KMS-11 (cell line): Measurements from ENCODE around the gene ITGAL.

Experiments used
- H2AFZ ChIP-seq: fragments of 200-600 bp; sonication (generic); 2 replicates; pipeline ENCODE4 v1.6.1; 2016; ENCODE audit warnings: antibody characterized with exemption, mixed run types, low read depth
- H3K27ac ChIP-seq: fragments of 200-600 bp; sonication (generic); 2 replicates; pipeline ENCODE4 v1.6.1; 2016; ENCODE audit warnings: mild to moderate bottlenecking, mixed run types
- H3K27me3 ChIP-seq: fragments of 200-600 bp; sonication (generic); 2 replicates; pipeline ENCODE4 v1.6.1; 2017; ENCODE audit warnings: mild to moderate bottlenecking, low read depth, mixed run types, moderate library complexity; ENCODE audit not compliant: insufficient read depth
- H3K36me3 ChIP-seq: fragments of 200-600 bp; sonication (generic); 2 replicates; pipeline ENCODE4 v1.6.1; 2017; ENCODE audit warnings: mild to moderate bottlenecking, mixed run types; ENCODE audit not compliant: insufficient read depth
- H3K4me1 ChIP-seq: fragments of 200-600 bp; sonication (generic); 2 replicates; pipeline ENCODE4 v1.6.1; 2016; ENCODE audit warnings: mild to moderate bottlenecking, low read depth, mixed run types; ENCODE audit not compliant: poor library complexity, severe bottlenecking
- H3K4me2 ChIP-seq: fragments of 200-600 bp; sonication (generic); 2 replicates; pipeline ENCODE4 v1.7.0; 2016; ENCODE audit warnings: mild to moderate bottlenecking, mixed run types
- H3K4me3 ChIP-seq: fragments of 200-600 bp; sonication (generic); IDR thresholded peaks from 2 replicates; pipeline ENCODE4 v1.6.1; 2017; ENCODE audit warnings: low read depth, low read length, mixed read lengths; ENCODE audit not compliant: insufficient read depth
- H3K79me2 ChIP-seq: fragments of 200-600 bp; sonication (generic); 2 replicates; pipeline ENCODE4 v1.6.1; 2016; ENCODE audit warnings: low read depth, mixed run types; ENCODE audit not compliant: insufficient read depth
- H3K9ac ChIP-seq: fragments of 200-600 bp; sonication (generic); 2 replicates; pipeline ENCODE4 v1.6.1; 2016; ENCODE audit warnings: mild to moderate bottlenecking, mixed run types
- H4K20me1 ChIP-seq: fragments of 200-600 bp; sonication (generic); 2 replicates; pipeline ENCODE4 v1.6.1; 2016; ENCODE audit warnings: mild to moderate bottlenecking, mixed run types; ENCODE audit not compliant: insufficient read depth
- TF ChIP-seq, protein P1 (sequence below): fragments of 200-600 bp; sonication (generic); conservative IDR thresholded peaks from 2 replicates; pipeline ENCODE4 v1.6.1; 2017; ENCODE audit warnings: low read depth, mild to moderate bottlenecking, antibody characterized with exemption, low read length, moderate library complexity, mixed read lengths

The ITGAL gene

DNA sequence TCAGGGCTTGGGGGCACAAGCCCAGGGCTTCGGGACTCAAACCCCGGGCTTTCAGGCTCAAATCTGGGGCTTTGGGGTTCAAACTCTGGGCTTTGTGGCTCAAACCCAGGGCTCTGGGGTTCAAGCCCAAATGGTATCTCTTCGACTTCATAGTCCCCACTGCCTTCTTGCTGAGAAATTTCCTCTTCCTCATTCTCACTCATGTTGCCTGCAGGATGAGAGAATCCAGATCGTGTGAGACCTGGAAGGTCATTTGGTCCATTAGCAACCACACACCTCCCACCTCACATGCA lies 53.2 kb downstream of the ITGAL start:
- no peak overlapping the region for H3K4me3 ChIP-seq
- no peaks in the 10 kb centered on the region for H4K20me1 ChIP-seq
- TF ChIP-seq, protein P1, sequence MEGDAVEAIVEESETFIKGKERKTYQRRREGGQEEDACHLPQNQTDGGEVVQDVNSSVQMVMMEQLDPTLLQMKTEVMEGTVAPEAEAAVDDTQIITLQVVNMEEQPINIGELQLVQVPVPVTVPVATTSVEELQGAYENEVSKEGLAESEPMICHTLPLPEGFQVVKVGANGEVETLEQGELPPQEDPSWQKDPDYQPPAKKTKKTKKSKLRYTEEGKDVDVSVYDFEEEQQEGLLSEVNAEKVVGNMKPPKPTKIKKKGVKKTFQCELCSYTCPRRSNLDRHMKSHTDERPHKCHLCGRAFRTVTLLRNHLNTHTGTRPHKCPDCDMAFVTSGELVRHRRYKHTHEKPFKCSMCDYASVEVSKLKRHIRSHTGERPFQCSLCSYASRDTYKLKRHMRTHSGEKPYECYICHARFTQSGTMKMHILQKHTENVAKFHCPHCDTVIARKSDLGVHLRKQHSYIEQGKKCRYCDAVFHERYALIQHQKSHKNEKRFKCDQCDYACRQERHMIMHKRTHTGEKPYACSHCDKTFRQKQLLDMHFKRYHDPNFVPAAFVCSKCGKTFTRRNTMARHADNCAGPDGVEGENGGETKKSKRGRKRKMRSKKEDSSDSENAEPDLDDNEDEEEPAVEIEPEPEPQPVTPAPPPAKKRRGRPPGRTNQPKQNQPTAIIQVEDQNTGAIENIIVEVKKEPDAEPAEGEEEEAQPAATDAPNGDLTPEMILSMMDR, result no peak
- no peak overlapping the region for H3K27ac ChIP-seq
- H3K9ac ChIP-seq, result peak overlapping the region; percentile 94; the same call in 1 of the 2 replicates
- H3K79me2 ChIP-seq, result no peaks in the 10 kb centered on the region
- H2AFZ ChIP-seq, result peak overlapping the region; percentile 65
- no peaks in the 10 kb centered on the region for H3K27me3 ChIP-seq
- no peaks in the 10 kb centered on the region for H3K36me3 ChIP-seq
- peaks cover 13% of the 10 kb centered on the region for H3K4me1 ChIP-seq
- peak overlapping the region; percentile 66 for H3K4me2 ChIP-seq

DNA sequence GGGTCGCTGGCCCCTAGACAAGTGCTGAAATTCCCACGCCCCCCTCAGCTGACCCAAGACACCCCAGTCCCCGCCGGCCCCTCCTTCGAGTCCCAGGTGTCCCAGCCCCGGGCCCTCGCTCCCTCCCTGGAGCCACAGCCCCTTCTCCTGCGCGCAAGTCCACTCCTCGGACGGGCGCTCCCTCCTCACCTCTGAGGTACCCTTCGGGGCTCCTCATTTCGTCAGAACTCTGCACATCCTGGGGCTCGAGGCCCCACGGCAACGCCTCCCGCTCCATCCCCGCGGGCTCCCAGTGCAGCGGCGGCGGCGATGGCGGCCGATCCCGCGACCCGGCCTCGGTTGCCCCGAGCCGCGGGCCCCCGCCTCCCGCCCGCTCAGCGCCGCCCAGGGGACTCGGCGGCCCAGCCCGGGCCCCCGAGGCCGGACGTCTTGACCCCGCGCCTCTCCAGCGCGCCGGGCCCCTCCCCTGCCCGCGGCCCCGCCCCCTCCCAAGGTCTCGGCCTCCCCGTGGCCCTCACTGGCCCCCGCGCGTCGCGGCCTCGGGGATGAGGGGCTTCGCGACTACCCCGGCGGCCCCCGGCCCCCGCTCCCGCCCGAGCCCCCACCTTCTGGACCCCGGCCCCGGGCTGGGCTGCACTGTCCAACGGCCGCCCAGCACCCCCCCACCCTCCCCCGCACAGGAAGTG lies 53.7 kb downstream of the ITGAL start, which contains the start of gene ZNF768:
Gene ZNF768 (minus strand): TSS at position 430 of the 686 bp plus-strand sequence. CDS start 153 bp downstream, at position 277.
- no peaks in the 10 kb centered on the region for H4K20me1 ChIP-seq
- H3K4me3 ChIP-seq, result no peak within 1 kb of the TSS
- peaks cover 13% of the 10 kb centered on the region for H3K4me1 ChIP-seq
- TF ChIP-seq, protein P1, result no peak
- peak within 1 kb of the TSS; percentile 91 for H3K27ac ChIP-seq
- peak within 1 kb of the TSS; percentile 82 for H2AFZ ChIP-seq
- H3K4me2 ChIP-seq, result peak within 1 kb of the TSS; percentile 66
- H3K79me2 ChIP-seq, result no peaks in the 10 kb centered on the region
- no peaks in the 10 kb centered on the region for H3K36me3 ChIP-seq
- H3K27me3 ChIP-seq, result no peaks in the 10 kb centered on the region
- peak within 1 kb of the TSS; percentile 94 for H3K9ac ChIP-seq

DNA sequence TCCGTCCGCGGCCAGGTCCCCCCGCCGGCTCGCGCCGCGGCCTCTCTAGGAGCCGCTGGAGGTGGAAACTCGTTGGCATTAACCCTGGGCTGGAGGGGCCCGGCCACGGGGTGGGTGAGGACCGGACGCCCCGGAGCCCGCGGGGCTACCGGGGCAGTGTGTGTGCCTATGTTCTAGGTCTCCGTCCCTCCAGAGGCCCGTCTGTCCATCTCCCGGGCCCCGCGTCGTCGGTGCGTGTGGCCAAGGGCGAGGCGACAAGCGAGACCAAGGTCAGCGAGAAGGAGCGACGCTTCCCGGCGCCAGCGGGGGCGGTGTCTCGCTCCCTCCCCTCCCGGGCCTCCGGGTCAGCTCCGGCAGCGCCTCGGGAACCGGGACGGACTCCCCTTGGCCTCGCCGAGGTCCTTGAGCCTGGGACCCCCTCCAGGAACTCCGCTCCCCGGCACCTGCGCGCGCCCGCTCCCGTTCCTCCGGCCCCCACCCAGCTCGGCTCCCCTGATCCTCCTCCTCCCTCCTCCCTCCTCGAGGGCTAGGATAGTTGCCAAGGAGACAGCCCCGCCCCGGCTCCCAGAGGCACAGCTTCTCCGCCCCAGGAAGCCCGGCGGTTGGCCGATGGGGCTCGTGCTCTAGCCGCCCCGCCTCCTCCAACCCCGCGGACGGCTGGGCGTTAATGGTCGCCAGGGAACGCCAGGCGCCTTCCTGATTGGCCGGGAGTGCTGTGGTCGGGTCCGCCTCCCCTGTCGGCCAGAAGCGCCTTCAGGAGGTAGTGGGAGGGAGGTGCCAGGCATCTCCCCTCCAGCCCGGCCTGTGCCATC lies 54.5 kb downstream of the ITGAL start:
- H3K4me2 ChIP-seq, result peak overlapping the region; percentile 77
- no peaks in the 10 kb centered on the region for H3K36me3 ChIP-seq
- H2AFZ ChIP-seq, result peak overlapping the region; percentile 82
- peak overlapping the region; percentile 94 for H3K9ac ChIP-seq
- H4K20me1 ChIP-seq, result no peaks in the 10 kb centered on the region
- peaks cover 13% of the 10 kb centered on the region for H3K4me1 ChIP-seq
- H3K27me3 ChIP-seq, result no peaks in the 10 kb centered on the region
- H3K4me3 ChIP-seq, result no peak overlapping the region
- H3K27ac ChIP-seq, result peak overlapping the region; percentile 91
- H3K79me2 ChIP-seq, result no peaks in the 10 kb centered on the region
- TF ChIP-seq, protein P1, result peak; percentile 32; the same call in 1 of the 2 replicates

DNA sequence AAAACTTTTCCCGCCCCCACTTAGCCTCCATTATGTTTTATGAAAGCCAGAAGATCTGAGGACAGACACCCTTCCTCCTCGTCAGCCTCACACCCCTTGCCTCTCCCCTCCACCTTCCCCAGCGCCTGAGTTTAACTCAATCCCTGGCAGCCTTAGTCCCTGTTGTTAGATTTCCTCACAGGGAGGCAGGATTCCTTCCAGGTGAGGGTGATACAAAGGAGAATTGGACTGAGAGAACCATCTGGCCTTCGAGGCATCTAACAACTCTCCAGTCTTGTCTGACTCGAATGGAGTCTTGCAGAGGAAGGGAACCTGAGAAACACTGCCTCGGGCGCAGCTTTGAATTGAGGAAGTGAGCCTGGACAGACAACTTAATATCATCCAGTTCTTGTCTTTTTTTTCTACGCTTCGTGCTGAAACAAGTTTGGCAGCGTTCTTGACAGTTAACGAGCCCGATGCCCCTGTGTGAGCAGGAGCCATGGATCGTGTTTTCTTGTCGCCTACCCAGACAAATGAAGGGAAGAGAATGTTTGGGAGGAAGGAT lies 55.2 kb downstream of the ITGAL start:
- peak overlapping the region; percentile 91 for H3K27ac ChIP-seq
- no peaks in the 10 kb centered on the region for H3K79me2 ChIP-seq
- H3K4me1 ChIP-seq, result peaks cover 13% of the 10 kb centered on the region
- H3K9ac ChIP-seq, result peak overlapping the region; percentile 25; the same call in 1 of the 2 replicates
- H4K20me1 ChIP-seq, result no peaks in the 10 kb centered on the region
- peak overlapping the region; percentile 77 for H3K4me2 ChIP-seq
- peak overlapping the region; percentile 39; the same call in 1 of the 2 replicates for H2AFZ ChIP-seq
- H3K36me3 ChIP-seq, result no peaks in the 10 kb centered on the region
- TF ChIP-seq, protein P1, result no peak
- no peak overlapping the region for H3K4me3 ChIP-seq
- H3K27me3 ChIP-seq, result no peaks in the 10 kb centered on the region
